ENCODE measurements around the gene STRBP.

STRBP gene

DNA sequence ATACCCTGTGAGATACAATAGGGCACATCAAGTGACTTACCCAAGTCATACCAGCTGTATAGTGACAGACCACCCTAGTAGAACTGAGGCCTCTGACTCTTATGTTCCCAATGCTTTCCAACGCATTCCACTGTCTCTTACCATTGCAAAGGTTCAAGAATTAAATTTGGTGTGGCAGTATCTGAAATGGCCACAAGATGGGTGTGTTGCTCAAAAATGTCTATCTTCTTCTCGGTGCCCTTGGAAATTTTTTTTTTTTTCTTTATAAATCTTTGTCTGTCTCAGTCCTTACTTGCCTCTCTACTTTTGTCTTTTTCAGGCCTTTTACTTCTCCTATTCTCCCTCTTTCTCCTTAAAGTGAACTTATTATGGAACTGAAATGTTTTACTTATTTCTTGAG is 186.6 kb downstream of the STRBP start:
- ChIA-PET CTCF (interaction anchor here (0.6 to 1.8 kb wide), 5 partner anchors 81 to 1004 kb away, joined by 3 to 10 read pairs (median 3); no protein-coding TSS in a partner anchor), POLR2A (ENCODE audit: low non-redundant PET) (no interaction called here)
- no peak overlapping the region for H3K27ac ChIP-seq
- DNase-seq (ENCODE audit: low spot score) = peak; percentile 34
- TF ChIP-seq, protein P1, sequence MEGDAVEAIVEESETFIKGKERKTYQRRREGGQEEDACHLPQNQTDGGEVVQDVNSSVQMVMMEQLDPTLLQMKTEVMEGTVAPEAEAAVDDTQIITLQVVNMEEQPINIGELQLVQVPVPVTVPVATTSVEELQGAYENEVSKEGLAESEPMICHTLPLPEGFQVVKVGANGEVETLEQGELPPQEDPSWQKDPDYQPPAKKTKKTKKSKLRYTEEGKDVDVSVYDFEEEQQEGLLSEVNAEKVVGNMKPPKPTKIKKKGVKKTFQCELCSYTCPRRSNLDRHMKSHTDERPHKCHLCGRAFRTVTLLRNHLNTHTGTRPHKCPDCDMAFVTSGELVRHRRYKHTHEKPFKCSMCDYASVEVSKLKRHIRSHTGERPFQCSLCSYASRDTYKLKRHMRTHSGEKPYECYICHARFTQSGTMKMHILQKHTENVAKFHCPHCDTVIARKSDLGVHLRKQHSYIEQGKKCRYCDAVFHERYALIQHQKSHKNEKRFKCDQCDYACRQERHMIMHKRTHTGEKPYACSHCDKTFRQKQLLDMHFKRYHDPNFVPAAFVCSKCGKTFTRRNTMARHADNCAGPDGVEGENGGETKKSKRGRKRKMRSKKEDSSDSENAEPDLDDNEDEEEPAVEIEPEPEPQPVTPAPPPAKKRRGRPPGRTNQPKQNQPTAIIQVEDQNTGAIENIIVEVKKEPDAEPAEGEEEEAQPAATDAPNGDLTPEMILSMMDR (conservative IDR thresholded peaks at IDR 0.05; ENCODE audit: low read depth) = peak; percentile 56

DNA sequence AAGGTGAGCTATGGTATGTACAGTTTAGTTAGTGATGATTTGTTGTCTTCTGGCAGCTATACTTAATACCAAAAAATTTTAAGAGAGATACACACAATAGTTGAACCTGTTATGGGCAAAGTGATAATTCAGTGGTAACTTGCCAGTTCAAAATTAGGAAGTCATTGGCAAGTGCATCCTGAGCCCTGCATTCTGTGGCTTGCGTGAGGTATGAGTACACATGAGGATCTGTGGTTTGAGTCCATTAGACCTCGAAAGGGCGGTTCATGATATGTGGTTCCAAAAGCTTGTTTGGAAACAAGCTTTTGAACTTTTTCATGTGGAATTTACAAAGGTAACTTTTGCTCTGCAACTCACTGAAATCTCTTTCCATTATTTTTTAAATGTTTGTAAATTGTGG is 187.9 kb downstream of the STRBP start:
- CTCF ChIA-PET = interaction anchor here (3.0 kb wide), 1 partner anchor 269 kb away, joined by 16 read pairs; no protein-coding TSS in a partner anchor
- DNase-seq (ENCODE audit: low spot score) = no peak
- POLR2A ChIA-PET (ENCODE audit: low non-redundant PET) = no interaction called here

DNA sequence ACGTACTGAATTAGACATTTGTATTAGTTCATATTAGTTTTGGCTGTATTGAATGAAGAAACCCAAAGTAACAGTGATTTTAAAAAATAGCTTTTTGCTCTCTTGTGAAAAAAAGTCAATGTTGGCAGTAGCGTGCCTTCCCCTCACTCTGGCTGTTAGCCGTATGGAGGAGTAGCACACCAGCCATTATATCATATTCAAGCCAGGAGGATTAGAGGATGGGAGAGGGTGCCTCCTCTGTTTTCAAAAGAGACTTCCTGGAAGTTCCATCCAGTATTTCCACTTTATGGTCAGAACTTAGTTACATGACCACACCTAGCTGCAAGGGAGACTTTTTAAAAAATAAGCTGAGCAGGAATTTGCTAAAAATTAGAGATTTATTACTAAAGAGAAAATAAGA is 193.8 kb downstream of the STRBP start:
- DNase-seq (ENCODE audit: low spot score) = no peak
- TF ChIP-seq, protein P1 (conservative IDR thresholded peaks at IDR 0.05; ENCODE audit: low read depth) = no peak
- ChIA-PET POLR2A (ENCODE audit: low non-redundant PET) (no interaction called here), CTCF (interaction anchor here (0.7 kb wide), 1 partner anchor 41 kb away, joined by 3 read pairs; no protein-coding TSS in a partner anchor)
- H3K27ac ChIP-seq = no peak overlapping the region

More for the DNA sequence above, 187.9 kb downstream of the STRBP start:
- TF ChIP-seq, protein P1 (conservative IDR thresholded peaks at IDR 0.05; ENCODE audit: low read depth) = no peak
- H3K27ac ChIP-seq = no peak overlapping the region

DNA sequence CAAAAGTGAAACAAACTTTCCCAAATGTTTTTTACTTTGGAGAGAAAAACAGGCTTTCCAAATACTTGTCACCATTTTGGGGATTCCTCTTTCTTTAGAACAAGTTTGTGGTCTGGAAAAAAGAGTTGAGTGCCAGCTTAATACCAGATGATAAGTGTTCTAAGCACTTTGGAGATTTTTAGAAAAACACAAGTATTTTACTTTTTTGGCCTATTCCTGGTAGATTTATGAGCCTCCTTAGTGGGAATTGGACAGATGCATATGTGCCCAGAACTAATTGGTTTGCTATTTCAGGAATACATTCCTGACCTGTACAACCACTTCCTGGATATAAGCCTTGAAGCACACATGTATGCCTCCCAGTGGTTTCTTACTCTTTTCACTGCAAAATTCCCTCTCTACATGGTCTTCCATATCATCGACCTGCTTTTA is 194.4 kb downstream of the STRBP start:
- TF ChIP-seq, protein P1 (conservative IDR thresholded peaks at IDR 0.05; ENCODE audit: low read depth) = no peak
- POLR2A ChIA-PET (ENCODE audit: low non-redundant PET) = no interaction called here
- CTCF ChIA-PET = interaction anchor here (0.6 to 0.9 kb wide), 6 partner anchors 40 to 280 kb away, joined by 3 to 7 read pairs (median 3); no protein-coding TSS in a partner anchor
- H3K27ac ChIP-seq = no peak overlapping the region
- no peak for DNase-seq (ENCODE audit: low spot score)

DNA sequence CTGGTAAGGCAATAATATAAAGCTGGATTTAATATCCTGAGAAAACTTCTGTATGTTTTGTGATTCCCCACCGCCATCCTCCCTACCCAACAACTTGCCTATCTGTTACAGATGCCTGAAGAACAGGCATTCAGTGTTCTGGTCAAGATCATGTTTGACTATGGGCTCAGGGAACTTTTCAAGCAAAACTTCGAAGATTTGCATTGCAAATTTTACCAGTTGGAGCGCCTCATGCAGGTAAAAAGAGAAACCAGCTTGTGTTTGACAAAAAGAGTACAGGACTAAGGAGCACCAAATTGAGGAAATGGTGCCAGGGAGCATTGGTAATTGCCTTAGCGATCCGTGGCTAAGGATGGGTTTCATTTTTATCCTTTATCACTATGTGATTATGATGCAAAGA is 194.9 kb downstream of the STRBP start:
- ChIA-PET CTCF (interaction anchor here (0.6 to 0.9 kb wide), 4 partner anchors 85 to 278 kb away, joined by 3 to 4 read pairs (median 3); no protein-coding TSS in a partner anchor), POLR2A (ENCODE audit: low non-redundant PET) (no interaction called here)
- no peak for DNase-seq (ENCODE audit: low spot score)
- no peak overlapping the region for H3K27ac ChIP-seq
- TF ChIP-seq, protein P1 (conservative IDR thresholded peaks at IDR 0.05; ENCODE audit: low read depth) = no peak

DNA sequence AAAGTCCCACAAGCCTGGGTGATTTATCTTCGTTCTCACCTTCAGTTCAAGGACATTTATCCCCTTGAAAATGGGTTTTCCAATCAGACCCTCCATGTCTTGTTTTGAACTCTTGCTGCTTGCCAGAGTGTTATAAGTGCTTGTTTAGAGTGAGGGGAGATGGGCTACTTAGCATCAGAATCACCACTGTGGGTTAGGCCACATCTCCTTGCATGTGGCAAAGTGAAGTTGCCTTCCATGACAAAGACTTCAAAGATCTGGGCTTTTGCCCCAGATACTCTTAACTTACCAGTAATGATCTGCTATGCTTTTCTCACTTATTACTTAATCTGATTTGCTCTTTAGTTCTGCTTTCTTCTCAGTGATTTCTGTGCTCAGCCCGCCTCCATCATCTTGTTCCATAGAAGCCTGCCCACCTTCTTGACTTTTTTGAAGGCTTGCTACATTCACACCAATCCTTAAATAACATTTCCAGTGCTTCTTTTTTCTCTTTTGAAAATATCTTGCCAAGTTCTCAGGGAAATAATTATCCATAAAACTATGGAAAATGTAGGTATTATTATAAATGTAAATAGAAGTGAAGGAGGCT is 195.9 kb downstream of the STRBP start:
- H3K27ac ChIP-seq = no peak overlapping the region
- ChIA-PET CTCF (no interaction called here), POLR2A (ENCODE audit: low non-redundant PET) (no interaction called here)
- no peak for DNase-seq (ENCODE audit: low spot score)
- TF ChIP-seq, protein P1 (conservative IDR thresholded peaks at IDR 0.05; ENCODE audit: low read depth) = no peak

Measured in RWPE1 (cell line).